ENCODE data around the gene DDI2.
A peak's percentile ranks its signal among the peaks of the same experiment; 100 is the strongest.
"Not testable (repeated sequence)": the region's sequence is repeated elsewhere in the genome, so short reads cannot be mapped to it uniquely, and the experiment has no call there.

DDI2 gene

GRCh38 chr1:15680561-15681348 is 63.5 kb downstream of the DDI2 start:
- no peak for DNase-seq

DNA sequence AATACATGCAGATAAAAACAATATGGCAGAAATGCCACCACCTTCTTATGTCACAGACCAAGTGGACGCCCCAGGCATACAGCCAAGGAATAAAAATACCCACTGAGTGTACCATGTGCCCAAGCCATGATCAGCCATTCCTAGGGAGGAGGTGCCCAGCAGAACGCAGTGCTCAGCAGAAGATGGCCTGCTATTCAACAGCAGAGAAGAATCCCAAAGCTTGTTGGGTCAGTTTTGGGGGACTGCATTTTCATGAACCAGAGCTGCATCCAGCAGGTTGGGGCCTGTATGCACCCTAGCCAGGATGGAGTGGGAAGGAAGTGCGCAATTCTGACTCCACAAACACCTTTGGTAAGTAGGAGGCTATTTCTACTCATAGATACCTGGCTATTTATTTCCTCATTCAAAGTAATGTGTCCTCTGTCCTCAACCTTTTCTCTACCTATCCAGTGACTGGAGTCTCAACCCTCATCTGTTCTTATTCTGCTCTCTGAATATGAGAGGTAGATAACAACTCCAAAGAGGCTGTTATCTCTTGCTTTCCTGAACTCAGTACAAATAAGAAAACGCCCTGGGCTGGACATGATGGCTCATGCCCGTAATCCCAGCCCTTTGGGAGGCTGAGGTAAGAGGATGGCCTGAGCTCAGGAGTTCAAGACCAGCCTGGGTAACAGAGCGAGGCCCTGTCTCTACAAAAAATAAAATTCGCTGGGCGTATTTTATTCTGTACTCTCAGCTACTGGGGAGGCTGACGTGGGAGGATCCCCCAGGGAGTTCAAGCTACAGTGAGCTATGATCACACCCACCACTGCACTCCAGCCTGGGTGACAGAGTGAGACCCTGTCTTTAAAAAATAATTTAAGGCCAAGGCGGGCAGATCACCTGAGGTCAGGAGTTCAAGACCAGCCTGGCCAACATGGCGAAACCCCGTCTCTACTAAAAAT is 64.4 kb downstream of the DDI2 start:
- DNase-seq = no peak

DNA sequence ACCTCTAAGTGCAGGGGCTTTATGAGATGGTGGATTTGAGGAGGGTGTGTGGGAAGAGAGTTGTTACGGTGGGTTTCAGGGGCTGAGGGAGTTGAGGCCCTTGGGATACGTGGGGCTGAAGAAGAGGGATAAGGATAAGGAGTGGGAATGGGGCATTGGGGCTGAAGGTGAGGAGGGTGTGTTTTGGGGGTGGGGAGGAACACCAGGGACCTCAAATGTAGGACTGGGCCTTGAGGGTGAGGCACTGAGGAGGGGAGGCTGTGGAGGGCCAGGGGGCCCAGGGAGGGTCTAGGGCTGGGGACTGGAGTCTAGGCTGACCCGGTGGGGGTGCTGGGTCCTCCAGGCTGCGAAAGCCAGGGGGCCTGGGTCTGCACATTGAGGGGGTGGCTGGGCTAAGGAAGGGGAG is 65.7 kb downstream of the DDI2 start:
- DNase-seq = no peak

DNA sequence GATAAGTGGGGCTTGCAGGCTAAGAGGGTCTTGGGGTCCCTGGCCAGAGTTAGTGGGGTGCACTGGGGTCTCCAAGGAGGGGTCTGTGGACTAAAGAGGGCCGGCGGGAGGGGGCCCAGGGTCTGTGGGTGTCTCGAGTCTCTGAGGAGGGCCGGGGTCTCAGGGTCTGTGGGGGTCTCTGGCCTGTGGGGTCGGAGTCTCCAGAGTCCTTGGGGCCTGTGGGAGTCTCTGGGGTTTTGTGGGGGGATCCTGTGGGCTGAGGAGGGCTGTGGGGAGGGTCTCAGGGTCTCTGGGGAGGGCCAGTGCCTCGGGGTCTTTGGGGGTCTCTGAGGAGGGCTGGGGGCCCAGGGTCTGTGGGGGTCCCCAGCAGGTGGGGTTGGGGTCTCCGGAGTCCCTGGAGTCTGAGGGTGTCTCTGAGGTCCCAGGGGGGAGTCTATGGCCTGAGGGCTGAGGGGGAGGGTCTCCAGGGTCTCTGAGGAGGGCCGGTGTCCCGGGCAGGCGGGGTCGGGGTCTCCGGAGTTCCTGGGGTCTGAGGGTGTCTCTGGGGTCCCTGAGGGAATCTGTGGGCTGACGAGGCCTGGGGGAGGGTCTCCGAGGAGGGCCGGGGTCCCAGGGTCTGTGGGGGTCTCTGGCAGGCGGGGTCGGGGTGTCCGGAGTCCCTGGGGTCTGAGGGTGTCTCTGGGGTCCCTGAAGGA is 66.2 kb downstream of the DDI2 start:
- DNase-seq = no peak

DNA sequence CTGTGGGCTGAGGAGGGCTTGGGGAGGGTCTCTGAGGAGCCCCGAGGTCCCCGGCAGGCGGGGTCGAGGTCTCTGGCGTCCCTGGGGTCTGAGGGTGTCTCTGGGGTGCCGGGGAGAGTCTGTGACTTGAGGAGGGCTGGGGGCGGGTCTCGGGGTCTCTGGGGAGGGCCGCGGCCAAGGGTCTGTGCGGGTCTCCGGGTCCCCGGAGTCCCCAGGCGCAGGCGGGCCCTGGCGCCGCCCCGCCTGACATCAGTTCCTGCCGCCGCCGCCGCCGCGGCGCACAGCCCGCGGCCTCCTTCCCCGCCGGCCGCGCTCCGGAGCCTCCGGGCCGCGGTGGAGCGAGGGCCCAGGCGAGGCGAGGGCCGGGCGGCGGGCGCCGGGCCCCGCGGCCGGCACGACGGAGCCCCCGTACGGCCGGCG is 66.8 kb downstream of the DDI2 start, which contains the start of gene PLEKHM2:
PLEKHM2 (plus strand) TSS at position 279 of the 420 bp plus-strand sequence. CDS start 239 bp downstream, outside the sequence.
- DNase-seq = peak; percentile 28

- DNase-seq = peak; percentile 18
Observed at GRCh38 chr1:15684468-15685291, 67.4 kb downstream of the DDI2 start.

DNA sequence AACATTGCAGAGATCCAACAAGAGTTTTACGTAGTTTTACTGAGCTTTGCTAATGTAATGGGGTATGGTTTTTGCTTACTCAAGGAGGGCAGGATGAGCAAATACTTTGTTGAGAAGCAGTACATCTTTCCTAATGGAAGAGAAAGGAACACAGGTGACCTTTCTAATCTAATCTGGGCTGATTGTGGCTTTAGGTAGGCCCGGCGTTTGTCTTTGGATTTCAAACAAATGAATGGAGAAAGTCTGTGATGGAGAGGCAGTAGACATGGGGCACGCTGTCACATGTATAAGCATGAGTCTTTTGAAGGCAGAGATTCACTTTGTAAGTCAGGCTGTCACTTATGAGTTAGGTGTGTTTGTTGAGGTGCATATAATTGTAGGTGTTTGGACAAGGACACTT is 68.6 kb downstream of the DDI2 start:
- no peak for DNase-seq

GRCh38 chr1:15687446-15687845 is 70.2 kb downstream of the DDI2 start:
- no peak for DNase-seq

GRCh38 chr1:15690317-15690716 is 73.1 kb downstream of the DDI2 start:
- DNase-seq = no peak

DNA sequence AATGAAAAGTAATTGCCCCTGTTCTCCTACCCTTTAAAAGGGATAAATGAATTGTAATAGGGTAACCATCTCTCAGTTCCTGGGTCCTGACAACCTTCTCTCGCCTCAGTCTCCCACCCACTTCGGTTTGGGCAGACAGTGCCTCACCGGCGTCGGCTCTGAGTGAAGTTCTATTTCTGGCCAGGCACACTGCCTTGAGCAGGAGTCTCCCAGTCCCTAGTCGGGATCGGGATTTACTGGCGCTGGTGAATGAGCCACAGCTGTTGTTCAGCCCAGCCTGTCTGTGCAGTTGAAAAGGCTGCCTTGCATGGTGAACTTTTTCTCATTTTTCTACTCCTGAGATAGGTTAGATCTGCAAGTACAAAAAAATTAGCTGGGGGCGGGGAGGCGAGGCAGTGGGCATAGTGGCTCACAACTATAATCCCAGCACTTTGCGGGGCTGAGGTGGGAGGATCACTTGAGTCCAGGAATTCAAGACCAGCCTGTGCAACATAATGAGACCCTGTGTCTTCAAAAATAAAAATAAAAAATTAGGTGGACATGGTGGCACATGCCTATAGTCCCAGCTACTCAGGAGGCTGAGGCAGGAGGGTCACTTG is 74.3 kb downstream of the DDI2 start:
- no peak for DNase-seq

DNA sequence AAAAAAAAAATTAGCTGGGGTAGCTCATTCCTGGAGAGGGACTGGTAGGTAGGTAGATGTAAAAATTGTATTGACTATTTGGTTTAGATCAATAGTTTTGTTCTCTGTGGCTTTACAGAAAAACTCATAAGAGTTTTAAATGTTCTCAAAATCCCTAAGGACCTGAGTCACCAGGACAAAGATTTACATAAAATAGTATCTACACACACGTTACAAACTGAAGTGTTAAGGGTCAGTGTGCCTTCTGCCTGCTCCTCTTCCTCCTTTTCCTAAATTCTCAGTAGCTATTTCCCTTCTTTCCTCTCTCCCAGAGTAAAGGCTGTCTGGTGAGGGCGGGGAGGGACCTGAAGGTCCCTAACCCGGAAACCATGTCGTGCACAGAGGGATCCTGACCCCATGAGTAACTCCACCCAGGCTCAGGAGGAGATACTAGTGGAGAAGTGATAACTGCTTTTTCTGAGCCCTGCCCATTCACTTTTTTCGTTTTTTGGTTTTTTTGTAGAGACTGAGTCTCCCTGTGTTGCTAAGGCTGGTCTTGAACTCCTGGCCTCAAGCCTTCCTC is 74.9 kb downstream of the DDI2 start:
- no peak for DNase-seq

DNA sequence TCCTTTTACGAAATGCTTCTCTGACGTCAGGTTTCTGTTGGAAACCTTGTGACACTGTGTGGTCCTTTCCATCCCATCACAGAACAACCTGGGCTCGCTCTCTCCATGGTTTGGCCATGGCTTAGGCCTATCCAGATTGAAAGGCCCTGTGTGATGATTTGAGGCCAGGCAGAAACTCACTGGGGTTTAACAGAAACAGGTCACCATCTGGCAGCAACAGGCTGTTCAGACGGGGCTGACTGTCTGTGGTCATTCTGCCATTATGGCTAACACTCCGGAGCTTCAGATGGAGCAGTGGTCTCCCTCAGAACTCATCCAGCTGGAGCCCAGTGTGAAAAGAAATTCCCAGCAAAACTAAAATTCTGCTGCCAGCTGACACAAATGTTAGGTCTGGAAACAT is 76.1 kb downstream of the DDI2 start:
- no peak for DNase-seq

GRCh38 chr1:15696956-15697521 is 79.8 kb downstream of the DDI2 start:
- no peak for DNase-seq

GRCh38 chr1:15698201-15698600 is 80.9 kb downstream of the DDI2 start:
- DNase-seq = no peak

DNA sequence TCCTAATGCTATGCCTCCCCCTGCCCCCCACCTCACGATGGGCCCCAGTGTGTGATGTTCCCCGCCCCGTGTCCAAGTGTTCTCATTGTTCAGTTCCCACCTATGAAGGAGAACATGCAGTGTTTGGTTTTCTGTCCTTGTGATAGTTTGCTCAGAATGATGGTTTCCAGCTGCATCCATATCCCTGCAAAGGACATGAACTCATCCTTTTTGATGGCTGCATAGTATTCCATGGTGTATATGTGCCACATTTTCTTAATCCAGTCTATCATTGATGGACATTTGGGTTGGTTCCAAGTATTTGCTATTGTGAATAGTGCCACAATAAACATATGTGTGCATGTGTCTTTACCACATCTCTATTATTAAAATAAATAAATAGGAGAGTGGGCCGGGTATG is 82.1 kb downstream of the DDI2 start:
- DNase-seq = not testable (repeated sequence)

GRCh38 chr1:15700508-15700907 is 83.2 kb downstream of the DDI2 start:
- DNase-seq = no peak

DNA sequence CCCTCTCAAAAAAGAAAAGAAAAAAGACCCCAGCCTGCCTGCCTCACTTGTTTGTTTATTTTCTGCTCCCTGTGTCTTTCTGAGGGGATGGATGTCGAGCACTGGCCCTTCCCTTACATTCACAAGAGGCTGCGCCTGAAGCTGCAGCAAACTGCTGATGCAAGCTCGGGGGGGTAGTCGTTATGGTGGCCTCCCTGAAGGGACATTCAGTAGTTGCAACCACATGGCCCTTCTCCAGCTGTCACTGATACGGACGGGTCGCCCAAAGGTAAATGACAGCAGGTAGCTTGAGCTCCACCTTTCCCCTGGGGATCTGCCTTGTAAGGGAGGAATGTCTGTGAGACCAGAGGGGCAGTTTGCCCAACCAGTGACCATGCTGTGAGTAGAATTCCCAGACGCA is 84.5 kb downstream of the DDI2 start:
- DNase-seq = no peak

GRCh38 chr1:15702722-15703550 is 85.7 kb downstream of the DDI2 start:
- no peak for DNase-seq

DNA sequence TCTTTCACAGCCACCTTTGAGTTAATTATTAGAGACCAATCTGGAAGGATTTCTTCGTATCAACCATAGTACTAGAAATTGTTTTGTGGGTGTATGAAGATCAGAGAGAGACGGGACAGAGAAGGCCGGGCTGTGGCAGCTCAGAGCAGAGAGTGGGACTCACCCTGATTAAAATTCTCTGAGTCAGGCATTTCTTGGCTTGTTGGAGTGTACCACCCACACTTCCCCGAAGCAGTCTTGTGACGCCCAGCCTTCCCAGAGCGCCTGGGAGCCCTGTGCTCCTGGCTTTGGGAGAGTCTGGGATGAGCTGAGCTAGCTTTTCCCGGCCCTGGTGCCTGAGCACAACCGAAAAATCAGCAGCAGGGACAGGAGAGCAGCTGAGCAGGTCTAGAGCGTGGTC is 86.3 kb downstream of the DDI2 start:
- no peak for DNase-seq

DNA sequence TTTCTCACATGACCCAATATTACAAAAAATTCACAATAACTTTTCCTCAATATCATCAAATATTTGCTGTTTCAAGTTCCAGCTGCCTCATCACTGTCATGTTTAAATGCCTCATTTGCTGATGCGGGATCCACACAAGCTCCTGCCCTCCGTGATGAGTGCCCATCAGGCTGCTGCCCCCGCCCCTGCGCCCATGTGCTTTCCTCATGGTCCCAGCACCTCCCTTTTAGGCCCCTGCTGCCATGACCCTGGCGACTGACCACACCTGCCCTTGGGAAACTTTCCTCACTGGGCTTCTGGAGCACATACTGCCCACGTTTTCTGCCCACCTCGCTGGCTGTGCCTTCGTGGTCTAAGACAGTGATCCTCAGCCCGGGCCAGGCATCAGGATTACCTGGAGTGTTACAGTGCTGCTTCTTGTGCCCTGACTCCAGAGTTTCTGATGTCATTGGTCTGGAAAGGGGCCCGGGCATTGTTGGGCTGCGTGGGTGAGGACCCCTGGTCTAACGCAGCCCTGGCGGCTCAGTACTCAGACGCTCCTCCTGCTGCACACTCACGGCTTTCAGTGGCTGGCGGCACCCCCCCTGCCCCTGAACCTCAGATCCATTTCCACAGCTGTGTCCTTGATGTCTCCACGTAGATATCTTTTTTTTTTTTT is 87.4 kb downstream of the DDI2 start:
- no peak for DNase-seq

All from activated effector memory CD4-positive, alpha-beta T cell treated with Interleukin-2 at 50 U/mL for 16 hours (primary cell).